Neuronal stem cell (in vitro differentiated cells): ENCODE data around the gene ATOH8.

Experiments
- DNase-seq: peaks from one replicate; pipeline ENCODE4 v3.0.0-alpha.2; 2013; ENCODE audit warnings: low spot score
- H2AFZ ChIP-seq: one replicate; pipeline ENCODE4 v1.6.1; 2013; ENCODE audit warnings: mild to moderate bottlenecking, low read length, inconsistent platforms
- H2AK5ac ChIP-seq: 2 replicates; pipeline ENCODE4 v1.6.1; 2013; ENCODE audit warnings: low read depth, mild to moderate bottlenecking, inconsistent platforms, low read length, moderate library complexity, mixed read lengths
- H2BK120ac ChIP-seq: 2 replicates; pipeline ENCODE4 v1.6.1; 2013; ENCODE audit warnings: low read depth, mild to moderate bottlenecking, inconsistent platforms, low read length, moderate library complexity, mixed read lengths
- H2BK12ac ChIP-seq: one replicate; pipeline ENCODE4 v1.6.1; 2013; ENCODE audit warnings: low read length, inconsistent platforms
- H2BK15ac ChIP-seq: 2 replicates; pipeline ENCODE4 v1.6.1; 2013; ENCODE audit warnings: mild to moderate bottlenecking, low read length, inconsistent platforms, mixed read lengths
- H2BK5ac ChIP-seq: one replicate; pipeline ENCODE4 v1.6.1; 2013; ENCODE audit warnings: inconsistent platforms, mild to moderate bottlenecking, low read length, moderate library complexity
- H3K14ac ChIP-seq: one replicate; pipeline ENCODE4 v1.6.1; 2013; ENCODE audit warnings: low read length, inconsistent platforms
- H3K18ac ChIP-seq: 2 replicates; pipeline ENCODE4 v1.6.1; 2013; ENCODE audit warnings: low read length, inconsistent platforms
- H3K23ac ChIP-seq: 2 replicates; pipeline ENCODE4 v1.6.1; 2013; ENCODE audit warnings: low read depth, mild to moderate bottlenecking, mixed read lengths, low read length, inconsistent platforms; ENCODE audit not compliant: poor library complexity
- H3K27ac ChIP-seq: replicated peaks from 3 replicates; pipeline ENCODE4 v1.5.1; 2013; ENCODE audit warnings: low read length, inconsistent platforms
- H3K27me3 ChIP-seq, 3 experiments: 2 replicates each; pipeline ENCODE4 v1.6.1; 2013; ENCODE audit warnings: low read length in 3 of 3, mild to moderate bottlenecking in 2 of 3, inconsistent platforms in 1 of 3, low read depth in 1 of 3, mixed read lengths in 1 of 3, moderate library complexity in 1 of 3; ENCODE audit not compliant: control insufficient read depth in 3 of 3, insufficient read depth in 3 of 3
- H3K36me3 ChIP-seq, 2 donors: replicated peaks in 1 of 2; 2 replicates each; pipeline ENCODE4 v1.6.1; 2013; ENCODE audit warnings: low read length in 2 of 2; ENCODE audit not compliant: control insufficient read depth in 2 of 2, insufficient read depth in 2 of 2
- H3K4ac ChIP-seq: 2 replicates; pipeline ENCODE4 v1.6.1; 2013; ENCODE audit warnings: inconsistent platforms, mild to moderate bottlenecking, low read length, moderate library complexity
- H3K4me1 ChIP-seq, 2 donors: 1 replicate in 1 of 2; 2 replicates in 1 of 2; pipeline ENCODE4 v1.6.1; 2013; ENCODE audit warnings: low read length in 2 of 2, low read depth in 1 of 2; ENCODE audit not compliant: control insufficient read depth in 2 of 2, insufficient read depth in 1 of 2
- H3K4me2 ChIP-seq: one replicate; pipeline ENCODE4 v1.6.1; 2013; ENCODE audit warnings: mild to moderate bottlenecking, low read length, inconsistent platforms; ENCODE audit not compliant: insufficient read depth, poor library complexity, severe bottlenecking
- H3K4me3 ChIP-seq, 2 donors: 2 replicates each; pipeline ENCODE4 v1.5.1; 2013; ENCODE audit warnings: low read length in 2 of 2, mild to moderate bottlenecking in 2 of 2, inconsistent platforms in 1 of 2, moderate library complexity in 1 of 2
- H3K79me1 ChIP-seq: one replicate; pipeline ENCODE4 v1.6.1; 2013; ENCODE audit warnings: low read depth, mild to moderate bottlenecking, inconsistent platforms, low read length, moderate library complexity
- H3K9ac ChIP-seq: one replicate; pipeline ENCODE4 v1.6.1; 2013; ENCODE audit warnings: mild to moderate bottlenecking, low read depth, low read length, inconsistent platforms; ENCODE audit not compliant: poor library complexity
- H3K9me3 ChIP-seq, 2 donors: replicated peaks in 1 of 2; 2 replicates each; pipeline versions ENCODE3 to v1.6.1; 2013; ENCODE audit warnings: low read length in 2 of 2, mild to moderate bottlenecking in 2 of 2, inconsistent platforms in 1 of 2, low read depth in 1 of 2, mixed read lengths in 1 of 2, moderate library complexity in 1 of 2; ENCODE audit not compliant: control insufficient read depth in 2 of 2, insufficient read depth in 1 of 2
- H4K8ac ChIP-seq: one replicate; pipeline ENCODE4 v1.6.1; 2013; ENCODE audit warnings: low read depth, mild to moderate bottlenecking, inconsistent platforms, low read length, moderate library complexity
- H4K91ac ChIP-seq: one replicate; pipeline ENCODE4 v1.6.1; 2013; ENCODE audit warnings: low read length, low read depth, mild to moderate bottlenecking, inconsistent platforms; ENCODE audit not compliant: poor library complexity
- WGBS, 2 donors: extraction: QIAGEN DNeasy Blood & Tissue Kit; methylation state at CpG; one replicate each; pipeline ENCODE4 v1.1.7; 2013; ENCODE audit warnings: missing lambda C conversion rate in 2 of 2, mixed read lengths in 1 of 2; ENCODE audit not compliant: insufficient read length in 2 of 2, insufficient replicate concordance in 1 of 2; ENCODE audit errors: extremely low coverage in 2 of 2; 5-methylcytosine and 5-hydroxymethylcytosine counted together

The ATOH8 gene

DNA sequence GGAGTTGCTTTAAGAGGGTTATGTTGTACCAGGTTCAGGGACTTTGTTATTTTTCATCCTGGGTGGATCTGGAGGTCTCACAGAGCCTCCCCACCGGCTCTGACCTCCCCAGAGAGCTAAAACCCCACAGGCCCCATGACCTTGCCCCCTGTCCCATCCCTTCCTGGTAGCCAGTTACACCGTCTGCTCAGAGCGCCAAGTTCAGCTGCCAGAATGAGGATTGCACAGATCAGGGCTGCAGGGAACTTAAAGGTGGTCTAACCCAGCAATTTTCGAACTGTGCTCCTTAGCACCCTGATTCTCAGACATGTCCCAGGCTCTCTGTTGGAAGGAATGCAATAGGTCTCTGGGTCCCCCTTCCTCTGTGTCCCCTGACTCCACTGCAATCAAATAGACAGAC lies 32.1 kb downstream of the ATOH8 start:
- H2BK120ac ChIP-seq = no peak overlapping the region
- no peak overlapping the region for H2AK5ac ChIP-seq
- H2BK15ac ChIP-seq = no peak overlapping the region
- H3K4me2 ChIP-seq = no peak overlapping the region
- peaks cover 2 to 9% of the 10 kb centered on the region in 2 donors for H3K4me1 ChIP-seq
- peaks cover 0 to 45% of the 10 kb centered on the region in 2 donors for H3K36me3 ChIP-seq
- no peak overlapping the region for H2BK5ac ChIP-seq
- H3K9ac ChIP-seq = no peak overlapping the region
- DNase-seq = no peak
- H3K18ac ChIP-seq = no peak overlapping the region
- H4K8ac ChIP-seq = no peak overlapping the region
- no peak overlapping the region for H2AFZ ChIP-seq
- H3K23ac ChIP-seq = no peak overlapping the region
- no peak overlapping the region for H4K91ac ChIP-seq
- H3K79me1 ChIP-seq = no peaks in the 10 kb centered on the region
- no CpG with 5 or more reads among the region's 4 CpGs for WGBS, 2 donors
- H3K4ac ChIP-seq = no peak overlapping the region
- no peak overlapping the region for H2BK12ac ChIP-seq
- no peak overlapping the region for H3K4me3 ChIP-seq
- H3K14ac ChIP-seq = no peak overlapping the region
- no peak overlapping the region for H3K27ac ChIP-seq
- H3K27me3 ChIP-seq = no peaks in the 10 kb centered on the region
- H3K9me3 ChIP-seq = peaks cover 0 to 2% of the 10 kb centered on the region in 2 donors

DNA sequence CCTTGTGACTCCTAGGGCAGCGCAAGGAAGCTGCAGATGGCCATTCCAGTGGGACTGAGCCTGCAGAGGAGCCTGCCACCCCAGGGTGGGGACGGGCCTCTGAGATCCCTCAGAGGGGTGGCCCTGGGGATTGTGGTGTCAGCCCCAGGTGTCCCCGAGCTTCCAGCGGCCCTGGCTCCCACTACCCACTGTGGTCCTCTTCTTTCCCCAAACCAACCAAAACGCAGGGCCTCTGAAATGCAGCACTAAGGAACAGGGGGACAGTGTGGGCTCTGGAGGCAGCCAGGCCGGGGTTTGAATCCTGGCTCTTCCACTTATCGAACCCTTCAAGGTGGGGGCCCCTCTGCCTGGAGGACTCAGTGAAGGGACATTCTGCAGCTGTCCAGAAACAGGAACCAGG lies 32.7 kb downstream of the ATOH8 start:
- Histone ChIP-seq H2BK15ac (peak overlapping the region; percentile 19), H3K4ac (no peak overlapping the region), H4K8ac (no peak overlapping the region), H2AFZ (no peak overlapping the region), H3K4me1 (peaks cover 2 to 13% of the 10 kb centered on the region in 2 donors), H4K91ac (no peak overlapping the region), H3K4me3 (no peak overlapping the region), H3K14ac (no peak overlapping the region), H3K18ac (no peak overlapping the region), H3K36me3 (peaks cover 0 to 39% of the 10 kb centered on the region in 2 donors), H3K27me3 (no peaks in the 10 kb centered on the region), H2BK120ac (no peak overlapping the region), H2BK5ac (no peak overlapping the region), H3K9ac (no peak overlapping the region), H3K23ac (no peak overlapping the region), H2AK5ac (no peak overlapping the region), H3K79me1 (no peaks in the 10 kb centered on the region), H3K9me3 (peaks cover 0 to 2% of the 10 kb centered on the region in 2 donors), H3K4me2 (no peak overlapping the region), H2BK12ac (no peak overlapping the region), H3K27ac (no peak overlapping the region)
- DNase-seq = no peak
- WGBS, 2 donors = no CpG with 5 or more reads among the region's 7 CpGs

DNA sequence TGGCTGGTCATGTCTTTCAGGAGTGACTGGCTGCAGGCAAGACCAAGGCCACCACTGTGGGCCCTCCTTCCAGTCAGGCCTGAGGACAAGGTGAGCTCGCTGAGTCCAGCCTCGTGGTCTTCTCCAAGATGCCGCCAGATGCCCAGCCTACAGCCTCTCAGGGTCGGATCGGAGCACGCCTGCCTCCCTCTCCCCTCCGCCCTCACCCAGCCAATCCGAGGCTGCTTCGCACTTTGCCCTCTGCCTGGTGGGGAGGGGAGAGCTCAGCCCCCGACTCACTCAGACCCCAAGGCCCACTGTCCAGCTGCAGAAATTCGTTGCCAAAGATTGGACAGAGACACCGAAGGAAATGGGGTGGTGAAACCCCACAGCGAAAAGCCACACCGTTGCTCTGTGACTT lies 33.1 kb downstream of the ATOH8 start:
- Histone ChIP-seq H3K27me3 (no peaks in the 10 kb centered on the region), H2BK5ac (no peak overlapping the region), H3K9ac (no peak overlapping the region), H3K23ac (no peak overlapping the region), H2BK15ac (peak overlapping the region; percentile 19), H4K8ac (no peak overlapping the region), H2BK120ac (no peak overlapping the region), H4K91ac (no peak overlapping the region), H3K4ac (no peak overlapping the region), H2BK12ac (no peak overlapping the region), H3K79me1 (no peaks in the 10 kb centered on the region), H3K4me1 (peaks cover 2 to 13% of the 10 kb centered on the region in 2 donors), H3K4me3 (no peak overlapping the region), H3K18ac (peak overlapping the region; percentile 54), H3K14ac (no peak overlapping the region), H2AK5ac (no peak overlapping the region), H2AFZ (no peak overlapping the region), H3K36me3 (peaks cover 0 to 36% of the 10 kb centered on the region in 2 donors), H3K9me3 (peaks cover 0 to 2% of the 10 kb centered on the region in 2 donors), H3K4me2 (no peak overlapping the region), H3K27ac (no peak overlapping the region)
- no peak for DNase-seq
- WGBS, 2 donors = no CpG with 5 or more reads among the region's 14 CpGs

DNA sequence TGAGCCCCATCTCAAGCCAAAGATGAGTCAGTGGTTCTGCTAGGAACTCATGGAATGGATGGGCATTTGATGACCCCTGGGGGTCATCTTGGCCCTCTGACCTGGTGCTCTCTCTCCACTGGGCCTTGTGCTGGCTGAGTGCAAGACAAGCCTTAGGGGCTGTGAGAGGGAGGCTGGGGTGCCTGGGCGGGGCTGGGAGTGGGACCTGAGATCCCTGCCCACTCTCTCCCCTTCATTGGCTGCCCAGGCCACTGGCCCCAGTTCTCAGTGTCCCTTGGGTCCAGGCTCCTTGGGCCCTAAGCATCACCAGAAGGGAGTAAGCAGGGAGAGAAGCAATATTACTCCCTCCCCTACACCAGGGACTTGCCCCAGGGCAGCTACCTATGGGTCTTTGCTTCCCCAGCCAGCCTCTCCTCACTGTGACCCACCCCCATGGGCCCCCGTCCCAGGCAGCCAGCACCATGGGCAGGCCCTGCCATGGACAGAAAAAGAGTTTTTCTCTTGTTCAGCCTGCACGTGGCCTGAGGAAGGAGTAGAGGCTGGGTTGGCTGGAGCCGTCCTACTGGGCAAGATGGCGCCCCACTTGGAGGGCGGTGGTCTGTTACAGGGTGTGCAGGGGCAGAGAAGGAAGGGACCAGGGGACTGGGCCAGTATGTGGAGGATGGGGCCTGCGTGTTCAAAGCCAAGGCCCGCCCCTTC lies 33.6 kb downstream of the ATOH8 start:
- peaks cover 2 to 13% of the 10 kb centered on the region in 2 donors for H3K4me1 ChIP-seq
- H3K79me1 ChIP-seq = no peaks in the 10 kb centered on the region
- DNase-seq = no peak
- H3K4ac ChIP-seq = no peak overlapping the region
- no peak overlapping the region for H3K27ac ChIP-seq
- no peak overlapping the region for H4K8ac ChIP-seq
- H2BK15ac ChIP-seq = peak overlapping the region; percentile 19
- H2BK5ac ChIP-seq = no peak overlapping the region
- no peak overlapping the region for H2BK12ac ChIP-seq
- H3K18ac ChIP-seq = no peak overlapping the region
- peak overlapping the region; percentile 48 for H2AK5ac ChIP-seq
- no peak overlapping the region for H2AFZ ChIP-seq
- no peak overlapping the region for H3K4me2 ChIP-seq
- no peak overlapping the region for H3K9ac ChIP-seq
- H3K27me3 ChIP-seq = no peaks in the 10 kb centered on the region
- peak overlapping the region; percentile 8 for H3K23ac ChIP-seq
- no peak overlapping the region for H3K14ac ChIP-seq
- peaks cover 0 to 33% of the 10 kb centered on the region in 2 donors for H3K36me3 ChIP-seq
- H3K4me3 ChIP-seq = no peak overlapping the region
- H2BK120ac ChIP-seq = no peak overlapping the region
- peaks cover 0 to 2% of the 10 kb centered on the region in 2 donors for H3K9me3 ChIP-seq
- WGBS, 2 donors = no CpG with 5 or more reads among the region's 8 CpGs
- H4K91ac ChIP-seq = no peak overlapping the region
